Measurements from ENCODE around the gene FAAP24.
"Not testable (repeated sequence)": the region's sequence is repeated elsewhere in the genome, so short reads cannot be mapped to it uniquely, and the experiment has no call there.

Gene FAAP24

DNA sequence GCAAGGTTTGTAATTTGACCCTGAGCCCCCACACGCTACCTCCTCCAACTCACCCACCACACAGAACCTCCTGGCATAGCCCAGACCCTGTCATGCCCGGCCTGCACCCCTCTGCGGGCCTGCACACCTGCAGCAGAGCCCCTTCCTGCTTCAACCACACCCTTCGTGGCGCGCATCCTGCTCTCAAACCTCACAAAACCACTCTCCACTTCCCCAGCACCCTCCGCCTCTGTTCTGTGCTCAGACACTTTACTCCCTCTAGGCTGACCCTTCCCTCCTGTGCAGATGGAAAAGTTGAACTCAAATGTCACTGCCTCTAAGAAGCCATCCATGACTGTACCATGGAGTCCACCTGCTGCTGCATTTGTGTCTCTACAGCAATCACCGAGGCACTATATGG, 28.5 kb downstream of the FAAP24 start:
- DNase-seq, result no peak

GRCh38 chr19:33000910-33001309, 28.9 kb downstream of the FAAP24 start:
- DNase-seq, result no peak

- not testable (repeated sequence) for DNase-seq
These were observed 30.3 kb downstream of the FAAP24 start for GRCh38 chr19:33002126-33002865.

DNA sequence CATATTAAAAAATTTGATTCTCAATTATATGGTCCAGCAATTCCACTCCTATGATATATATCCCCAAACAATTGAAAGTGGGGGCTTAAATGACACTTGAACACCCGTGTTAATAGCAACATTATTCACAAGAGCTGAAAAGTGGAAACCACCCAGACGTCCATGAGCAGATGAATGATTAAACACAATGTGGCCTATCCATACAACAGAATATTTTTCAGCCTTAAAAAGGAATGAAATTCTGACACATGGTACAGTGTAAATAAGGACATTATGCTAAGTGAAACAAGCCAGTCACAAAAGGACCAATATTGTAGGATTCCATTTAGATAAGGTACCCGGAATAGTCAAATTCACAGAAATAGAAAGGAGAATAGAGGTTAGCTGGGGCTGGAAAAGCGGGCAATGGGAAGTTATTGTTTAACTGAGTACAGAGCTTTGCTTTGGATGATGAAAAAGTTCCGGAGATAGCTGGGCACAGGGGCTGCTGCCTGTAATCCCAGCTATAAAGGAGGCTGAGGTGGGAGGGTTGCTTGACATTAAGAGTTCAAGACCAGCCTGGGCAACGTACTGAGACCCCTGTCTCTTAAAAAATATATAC, 31.5 kb downstream of the FAAP24 start:
- not testable (repeated sequence) for DNase-seq

DNA sequence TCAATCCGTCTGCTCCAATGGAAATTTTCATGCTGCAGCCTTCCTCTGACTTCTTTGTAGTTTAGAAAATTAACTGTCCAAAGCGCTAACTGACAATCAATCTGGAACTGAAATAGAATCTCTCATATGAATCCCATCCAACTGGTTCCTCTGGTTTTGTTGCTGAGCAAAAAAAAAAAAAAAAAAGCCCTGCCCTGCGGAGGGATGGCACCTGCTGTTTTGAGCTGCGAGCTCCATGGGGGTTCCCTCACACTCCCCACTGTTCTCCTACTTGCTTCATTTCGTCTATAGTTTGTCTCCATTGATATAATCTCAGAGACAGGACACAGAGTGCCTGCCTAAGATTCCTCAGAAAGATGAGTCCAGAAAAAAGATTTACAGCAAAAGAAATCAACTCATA, 33.4 kb downstream of the FAAP24 start:
- peak; percentile 20 for DNase-seq

DNA sequence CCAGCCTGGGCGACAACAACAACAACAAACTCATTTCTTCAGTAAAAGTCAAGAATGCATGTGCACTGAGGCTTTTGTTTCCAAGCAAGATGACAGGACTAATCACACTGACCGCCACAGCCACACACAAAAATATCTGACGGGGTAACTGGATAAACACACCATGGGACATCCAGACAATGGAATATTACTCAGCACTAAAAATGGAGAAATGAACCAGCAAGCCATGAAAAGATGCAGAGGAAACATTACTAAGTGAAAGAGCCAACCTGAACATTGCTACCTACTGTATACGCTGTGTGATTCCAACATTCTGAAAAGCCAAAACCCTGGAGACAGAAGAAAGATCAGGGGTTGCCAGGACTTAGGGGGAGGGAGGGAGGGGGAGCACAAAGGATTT, 36.7 kb downstream of the FAAP24 start:
- no peak for DNase-seq

DNA sequence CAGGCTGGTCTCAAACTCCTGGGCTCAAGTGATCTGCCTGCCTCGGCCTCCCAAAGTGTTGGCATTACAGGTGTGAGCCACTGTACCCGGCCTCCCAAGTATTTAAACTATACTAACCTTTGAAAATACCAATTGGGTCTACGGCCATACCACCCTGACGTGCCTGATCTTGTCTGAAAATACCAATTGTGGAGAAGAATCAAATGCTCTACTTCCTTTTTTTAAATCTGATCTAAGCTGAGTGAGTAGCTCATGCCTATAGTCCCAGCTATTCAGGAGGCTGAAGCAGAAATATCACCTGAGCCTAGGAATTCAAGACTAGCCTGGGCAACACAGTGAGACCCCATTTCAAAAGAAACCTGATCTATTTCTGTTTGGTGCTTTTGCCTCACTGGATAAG, 38.8 kb downstream of the FAAP24 start:
- DNase-seq, result not testable (repeated sequence)

DNA sequence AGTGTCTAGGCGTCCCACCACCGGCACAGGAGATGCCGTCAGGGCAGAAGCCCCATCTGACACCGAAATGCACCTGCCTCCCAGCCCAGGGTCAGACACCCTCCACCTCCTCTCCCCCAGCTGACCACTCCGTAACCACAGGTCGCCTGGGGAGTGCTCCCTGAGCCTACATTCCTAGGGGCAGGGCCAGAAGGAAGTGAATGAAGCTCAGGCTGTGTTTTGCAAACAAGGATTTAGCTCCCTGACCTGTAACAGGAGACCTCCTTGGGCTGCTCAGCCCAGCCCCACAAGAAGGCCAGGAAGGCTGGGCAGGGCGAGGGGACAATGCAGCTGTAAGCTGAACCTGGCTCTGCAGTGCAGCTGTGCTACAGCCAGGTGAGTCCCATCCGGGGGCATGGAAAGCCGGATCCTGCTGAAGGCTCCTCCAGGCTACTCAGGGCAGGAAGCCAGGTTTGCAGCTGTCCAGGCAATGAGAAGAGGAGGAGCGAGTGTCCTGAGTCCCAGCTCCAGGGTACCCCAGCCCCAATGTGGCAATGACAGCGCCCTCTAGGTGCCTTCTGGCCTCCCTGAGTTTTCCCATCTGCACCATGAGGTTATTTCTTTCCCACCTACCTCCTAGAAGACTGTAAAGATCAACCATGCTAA, 50.6 kb downstream of the FAAP24 start:
- DNase-seq, result no peak

- DNase-seq, result no peak
These were observed 52.4 kb downstream of the FAAP24 start for GRCh38 chr19:33024398-33024797.

GRCh38 chr19:33025468-33026238, 53.6 kb downstream of the FAAP24 start:
- DNase-seq, result not testable (repeated sequence)

DNA sequence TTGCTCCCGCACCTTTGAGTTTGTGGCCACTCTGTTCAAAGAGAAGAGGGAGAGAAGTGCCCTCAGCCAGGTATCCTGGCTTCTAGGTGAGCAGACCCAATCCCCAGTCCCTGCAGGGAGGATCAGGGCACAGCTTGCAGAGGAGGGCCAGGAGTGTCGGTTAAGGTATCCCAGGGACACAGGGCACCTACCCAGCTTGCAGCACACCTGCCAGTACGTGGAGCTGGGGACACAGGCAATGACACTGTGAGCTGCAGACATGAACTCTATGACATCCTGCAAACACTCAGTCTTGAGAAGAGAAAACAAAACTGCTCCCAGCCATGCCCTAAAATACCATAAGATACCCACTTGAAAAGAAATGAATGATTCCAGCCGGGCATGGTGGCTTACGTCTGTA, 54.6 kb downstream of the FAAP24 start:
- not testable (repeated sequence) for DNase-seq
